Adrenal gland (tissue), 12 donors: ENCODE measurements around the gene RHPN2. TPM values are rescaled to one million over a fixed set of nuclear protein-coding genes. Genes with fewer than 3 reads are reported as not detected.
"Not testable (repeated sequence)": the region's sequence is repeated elsewhere in the genome, so short reads cannot be mapped to it uniquely, and the experiment has no call there.

Source experiments
- DNase-seq, 7 donors: peaks; one replicate each; pipeline ENCODE4 v3.0.0-alpha.2; 2019 to 2020
- H3K27ac ChIP-seq, 5 donors: fragments of 200-600 bp; sonication (generic) in 4 of 5; 1 replicate in 3 of 5; 2 replicates in 2 of 5; pipeline versions ENCODE4 v1.5.1 to v1.8.0; 2016 to 2020; ENCODE audit warnings: mild to moderate bottlenecking in 1 of 5
- H3K27me3 ChIP-seq: fragments of 200-600 bp; 2 replicates; pipeline ENCODE4 v1.8.0; 2021
- H3K36me3 ChIP-seq, 2 donors: fragments of 200-600 bp; replicated peaks in 1 of 2; 1 replicate in 1 of 2; 2 replicates in 1 of 2; pipeline versions ENCODE4 v1.5.1 to v1.8.0; 2018 to 2022
- H3K4me1 ChIP-seq, 2 donors: fragments of 200-600 bp; replicated peaks in 1 of 2; 1 replicate in 1 of 2; 2 replicates in 1 of 2; pipeline versions ENCODE4 v1.5.1 to v1.8.0; 2018 to 2021
- H3K4me3 ChIP-seq, 4 donors: fragments of 200-600 bp; sonication (generic) in 3 of 4; one replicate each; pipeline ENCODE4 v1.5.1; 2016 to 2018
- H3K9me3 ChIP-seq, 3 donors: fragments of 200-600 bp; sonication (generic) in 1 of 3; replicated peaks in 1 of 3; 1 replicate in 2 of 3; 2 replicates in 1 of 3; pipeline versions ENCODE4 v1.5.1 to v1.8.0; 2016 to 2021
- CTCF ChIP-seq, 6 experiments: fragments of 450-650 bp in 4 of 6; fragments of 200-600 bp in 2 of 6; sonication (generic) in 1 of 6; IDR thresholded peaks; 1 replicate in 5 of 6; 2 replicates in 1 of 6; pipeline versions ENCODE4 v1.5.1 to v1.8.0; 2016 to 2021; ENCODE audit warnings: antibody characterized with exemption in 6 of 6, mild to moderate bottlenecking in 2 of 6, moderate library complexity in 1 of 6
- POLR2A ChIP-seq, 2 donors: fragments of 450-650 bp; IDR thresholded peaks; one replicate each; pipeline ENCODE4 v1.6.1; 2017; ENCODE audit warnings: antibody characterized with exemption in 2 of 2, mild to moderate bottlenecking in 2 of 2, moderate library complexity in 1 of 2
- WGBS, 4 donors: extraction: QIAGEN DNeasy Blood & Tissue Kit in 2 of 4; methylation state at CpG; one replicate each; pipeline versions ENCODE4 v1.1.5 to v1.1.7; 2013 to 2017; 5-methylcytosine and 5-hydroxymethylcytosine counted together
- intact Hi-C, 2 donors: fragments of 100-400 bp; cut with DNase I; formaldehyde crosslinking; loops; one replicate each; pipeline versions ENCODE4 v1.14.1 to v1.15.0; 2022 to 2023
- polyA plus RNA-seq, 3 donors: library from polyadenylated mRNA; stranded (reverse); fragments of 200-250 nt in 2 of 3; fragments of 350-450 nt in 1 of 3; fragmentation: Illumina TruSeq in 1 of 3; extraction: RNeasy Lipid Tissue Mini Kit (QIAGEN cat#74804) in 1 of 3; gene quantifications; one replicate each; pipeline ENCODE4 v1.2.3, GENCODE V29; 2013 to 2014
- total RNA-seq, 9 donors: library from RNA; depleted of rRNA in 4 of 9; stranded (reverse); fragments of >200 nt in 4 of 9; fragments of 120-200 nt in 1 of 9; fragmentation: NEBNext Ultra II Directional in 1 of 9; extraction: Animal tissue kit (Norgen Biotek cat#: 25700) in 1 of 9; gene quantifications; one replicate each; pipeline versions ENCODE4 v1.1.0 to v1.2.4, GENCODE V29; 2013 to 2023
- donor health status: healthy with polysubstance abuse.
- donor health status: Bipolar disorder and iron deficiency.
- donor health status: DM: yes; HTN: yes; CAD: no.
- donor health status: DM: no; HTN: no; CAD: no.
- donor health status: DM: no; HTN: no; CAD: no.
- donor health status: DM: yes; HTN: yes; CAD: no.

RHPN2 gene
- total and polyA plus RNA-seq, 12 donors: 0.52 to 1.3 (median 1.0) TPM; not detected in 1

- WGBS, 4 donors: 76 to 81% (median 81%) methylated on average over 5 of the region's 5 CpGs
- no peak for DNase-seq
- TF ChIP-seq CTCF (IDR thresholded peaks at IDR 0.05): no peak
- TF ChIP-seq POLR2A (IDR thresholded peaks at IDR 0.05): no peak
- intact Hi-C loops: no loop called here
- Histone ChIP-seq H3K9me3 (no peaks in the 10 kb centered on the region), H3K4me1 (no peaks in the 10 kb centered on the region), H3K27ac (no peak overlapping the region), H3K36me3 (no peaks in the 10 kb centered on the region), H3K27me3 (no peaks in the 10 kb centered on the region), H3K4me3 (no peak overlapping the region)
These were observed 76.0 kb downstream of the RHPN2 start for GRCh38 chr19:32988724-32989123.

GRCh38 chr19:32988254-32988653, 76.4 kb downstream of the RHPN2 start:
- intact Hi-C loops, H3K27me3 ChIP-seq, DNase-seq, H3K4me1 ChIP-seq, H3K27ac ChIP-seq, H3K4me3 ChIP-seq, H3K9me3 ChIP-seq, H3K36me3 ChIP-seq: not testable (repeated sequence)
- 93 to 96% (median 94%) methylated on average over 5 of the region's 5 CpGs for WGBS, 4 donors

- DNase-seq, H3K4me3 ChIP-seq, H3K9me3 ChIP-seq, H3K4me1 ChIP-seq, H3K27ac ChIP-seq, intact Hi-C loops, H3K36me3 ChIP-seq, H3K27me3 ChIP-seq: not testable (repeated sequence)
- WGBS, 4 donors: 87 to 93% (median 92%) methylated on average over 6 of the region's 6 CpGs
These were observed 82.2 kb downstream of the RHPN2 start for GRCh38 chr19:32982488-32982887.

GRCh38 chr19:32979807-32980206, 84.9 kb downstream of the RHPN2 start:
- not testable (repeated sequence) for H3K9me3 ChIP-seq, H3K4me3 ChIP-seq, H3K27ac ChIP-seq, H3K36me3 ChIP-seq, H3K27me3 ChIP-seq, H3K4me1 ChIP-seq, DNase-seq
- 85 to 88% (median 86%) methylated on average over 7 of the region's 7 CpGs for WGBS, 4 donors
- intact Hi-C loops: loop anchor here in 1 of 2 donors (5.0 to 10.0 kb wide), 3 partner anchors 105 to 215 kb away; partner anchors contain the start of genes GPATCH1 and LRP3

- WGBS, 4 donors: 84 to 100% (median 94%) methylated on average over 4 of the region's 4 CpGs
- H3K9me3 ChIP-seq, H3K27me3 ChIP-seq, H3K36me3 ChIP-seq, H3K4me3 ChIP-seq, H3K27ac ChIP-seq, H3K4me1 ChIP-seq, DNase-seq: not testable (repeated sequence)
- intact Hi-C loops: loop anchor here in 1 of 2 donors (5.0 to 10.0 kb wide), 3 partner anchors 107 to 217 kb away; partner anchors contain the start of genes GPATCH1 and LRP3
These were observed 86.9 kb downstream of the RHPN2 start for GRCh38 chr19:32977813-32978212.

- no peak for DNase-seq
- no peak overlapping the region for H3K4me3 ChIP-seq
- TF ChIP-seq POLR2A (IDR thresholded peaks at IDR 0.05) (no peak), CTCF (IDR thresholded peaks at IDR 0.05) (no peak)
- no peaks in the 10 kb centered on the region for H3K9me3 ChIP-seq
- intact Hi-C loops: loop anchor here in 1 of 2 donors (5.0 to 10.0 kb wide), 3 partner anchors 108 to 218 kb away; partner anchors contain the start of genes GPATCH1 and LRP3
- no peaks in the 10 kb centered on the region for H3K27me3 ChIP-seq
- WGBS, 4 donors: 73 to 84% (median 79%) methylated on average over 7 of the region's 7 CpGs
- H3K27ac ChIP-seq: no peak overlapping the region
- no peaks in the 10 kb centered on the region for H3K4me1 ChIP-seq
- H3K36me3 ChIP-seq: no peaks in the 10 kb centered on the region
These were observed 87.4 kb downstream of the RHPN2 start for GRCh38 chr19:32977280-32977679.
